ENCODE results near the gene TMEM151B. TPM values are rescaled to one million over a fixed set of nuclear protein-coding genes. Genes with fewer than 3 reads are reported as not detected.

Gene TMEM151B
- polyA plus RNA-seq, 1 donor from 2014 or later, result 66.0 TPM

- TF ChIP-seq EZH2 (IDR thresholded peaks at IDR 0.05; ENCODE audit: borderline replicate concordance, insufficient read depth, low read length, poor library complexity, severe bottlenecking) (no peak), POLR2AphosphoS5 (IDR thresholded peaks at IDR 0.05) (no peak), CTCF (IDR thresholded peaks at IDR 0.05; ENCODE audit: poor library complexity, severe bottlenecking) (no peak), TAF1 (IDR thresholded peaks at IDR 0.05; ENCODE audit: low read depth) (no peak), RAD21 (conservative IDR thresholded peaks at IDR 0.05) (no peak), SMC3 (conservative IDR thresholded peaks at IDR 0.05; ENCODE audit: poor library complexity) (no peak), EP300 (conservative IDR thresholded peaks at IDR 0.05; ENCODE audit: poor library complexity, severe bottlenecking) (no peak)
- TF ChIP-seq, protein P1, sequence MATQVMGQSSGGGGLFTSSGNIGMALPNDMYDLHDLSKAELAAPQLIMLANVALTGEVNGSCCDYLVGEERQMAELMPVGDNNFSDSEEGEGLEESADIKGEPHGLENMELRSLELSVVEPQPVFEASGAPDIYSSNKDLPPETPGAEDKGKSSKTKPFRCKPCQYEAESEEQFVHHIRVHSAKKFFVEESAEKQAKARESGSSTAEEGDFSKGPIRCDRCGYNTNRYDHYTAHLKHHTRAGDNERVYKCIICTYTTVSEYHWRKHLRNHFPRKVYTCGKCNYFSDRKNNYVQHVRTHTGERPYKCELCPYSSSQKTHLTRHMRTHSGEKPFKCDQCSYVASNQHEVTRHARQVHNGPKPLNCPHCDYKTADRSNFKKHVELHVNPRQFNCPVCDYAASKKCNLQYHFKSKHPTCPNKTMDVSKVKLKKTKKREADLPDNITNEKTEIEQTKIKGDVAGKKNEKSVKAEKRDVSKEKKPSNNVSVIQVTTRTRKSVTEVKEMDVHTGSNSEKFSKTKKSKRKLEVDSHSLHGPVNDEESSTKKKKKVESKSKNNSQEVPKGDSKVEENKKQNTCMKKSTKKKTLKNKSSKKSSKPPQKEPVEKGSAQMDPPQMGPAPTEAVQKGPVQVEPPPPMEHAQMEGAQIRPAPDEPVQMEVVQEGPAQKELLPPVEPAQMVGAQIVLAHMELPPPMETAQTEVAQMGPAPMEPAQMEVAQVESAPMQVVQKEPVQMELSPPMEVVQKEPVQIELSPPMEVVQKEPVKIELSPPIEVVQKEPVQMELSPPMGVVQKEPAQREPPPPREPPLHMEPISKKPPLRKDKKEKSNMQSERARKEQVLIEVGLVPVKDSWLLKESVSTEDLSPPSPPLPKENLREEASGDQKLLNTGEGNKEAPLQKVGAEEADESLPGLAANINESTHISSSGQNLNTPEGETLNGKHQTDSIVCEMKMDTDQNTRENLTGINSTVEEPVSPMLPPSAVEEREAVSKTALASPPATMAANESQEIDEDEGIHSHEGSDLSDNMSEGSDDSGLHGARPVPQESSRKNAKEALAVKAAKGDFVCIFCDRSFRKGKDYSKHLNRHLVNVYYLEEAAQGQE (IDR thresholded peaks at IDR 0.05; ENCODE audit: borderline replicate concordance), result no peak
- Histone ChIP-seq H3K4me2 (ENCODE audit: low read length) (peak overlapping the region; percentile 81), H3K9me3 (ENCODE audit: low read length) (no peaks in the 10 kb centered on the region), H3K79me2 (replicated peaks; ENCODE audit: insufficient read depth, low read length) (peaks cover 46% of the 10 kb centered on the region), H3K9me2 (ENCODE audit: insufficient read depth, low read length) (no peaks in the 10 kb centered on the region), H3F3A (ENCODE audit: insufficient read depth, low read length, poor library complexity, severe bottlenecking) (no peaks in the 10 kb centered on the region), H3K27me3 (ENCODE audit: insufficient read depth, low read depth, low read length) (no peaks in the 10 kb centered on the region), H3K9ac (ENCODE audit: low read length) (no peak overlapping the region), H4K20me1 (ENCODE audit: insufficient read depth) (peaks cover 5% of the 10 kb centered on the region), H3K27ac (ENCODE audit: low read length) (no peak overlapping the region), H3K4me3 (ENCODE audit: low read length) (peak overlapping the region; percentile 99), H3K36me3 (ENCODE audit: insufficient read depth, low read length) (peaks cover 16% of the 10 kb centered on the region), H2AFZ (ENCODE audit: low read depth, low read length) (no peak overlapping the region)
Measured at GRCh38 chr6:44249082-44249748, 21.0 kb upstream of the TMEM151B start.

GRCh38 chr6:44250067-44250717 lies 20.1 kb upstream of the TMEM151B start:
- Histone ChIP-seq H4K20me1 (ENCODE audit: insufficient read depth) (peaks cover 5% of the 10 kb centered on the region), H3K9ac (ENCODE audit: low read length) (no peak overlapping the region), H3K79me2 (replicated peaks; ENCODE audit: insufficient read depth, low read length) (peaks cover 50% of the 10 kb centered on the region), H3K9me2 (ENCODE audit: insufficient read depth, low read length) (no peaks in the 10 kb centered on the region), H3K36me3 (ENCODE audit: insufficient read depth, low read length) (peaks cover 16% of the 10 kb centered on the region), H2AFZ (ENCODE audit: low read depth, low read length) (no peak overlapping the region), H3K27ac (ENCODE audit: low read length) (no peak overlapping the region), H3K4me3 (ENCODE audit: low read length) (peak overlapping the region; percentile 99), H3K4me2 (ENCODE audit: low read length) (no peak overlapping the region), H3K27me3 (ENCODE audit: insufficient read depth, low read depth, low read length) (no peaks in the 10 kb centered on the region), H3K9me3 (ENCODE audit: low read length) (no peaks in the 10 kb centered on the region), H3F3A (ENCODE audit: insufficient read depth, low read length, poor library complexity, severe bottlenecking) (no peaks in the 10 kb centered on the region)
- TF ChIP-seq EP300 (conservative IDR thresholded peaks at IDR 0.05; ENCODE audit: poor library complexity, severe bottlenecking) (no peak), POLR2AphosphoS5 (IDR thresholded peaks at IDR 0.05) (no peak), MXI1 (conservative IDR thresholded peaks at IDR 0.05; ENCODE audit: poor library complexity, severe bottlenecking) (no peak), RAD21 (conservative IDR thresholded peaks at IDR 0.05) (no peak), EZH2 (IDR thresholded peaks at IDR 0.05; ENCODE audit: borderline replicate concordance, insufficient read depth, low read length, poor library complexity, severe bottlenecking) (no peak)
- TF ChIP-seq, protein P1 (IDR thresholded peaks at IDR 0.05; ENCODE audit: borderline replicate concordance), result no peak
